Measurements from ENCODE around the gene ZNF292. TPM values are rescaled to one million over a fixed set of nuclear protein-coding genes. Genes with fewer than 3 reads are reported as not detected.
A peak's percentile ranks its signal among the peaks of the same experiment; 100 is the strongest.

Gene ZNF292
- total and polyA plus RNA-seq, 10 of the 15 experiments (the other 5 are each of a cell fraction or from before 2014, with no cell fraction given) = 11.1 to 57.6 (median 30.6) TPM

DNA sequence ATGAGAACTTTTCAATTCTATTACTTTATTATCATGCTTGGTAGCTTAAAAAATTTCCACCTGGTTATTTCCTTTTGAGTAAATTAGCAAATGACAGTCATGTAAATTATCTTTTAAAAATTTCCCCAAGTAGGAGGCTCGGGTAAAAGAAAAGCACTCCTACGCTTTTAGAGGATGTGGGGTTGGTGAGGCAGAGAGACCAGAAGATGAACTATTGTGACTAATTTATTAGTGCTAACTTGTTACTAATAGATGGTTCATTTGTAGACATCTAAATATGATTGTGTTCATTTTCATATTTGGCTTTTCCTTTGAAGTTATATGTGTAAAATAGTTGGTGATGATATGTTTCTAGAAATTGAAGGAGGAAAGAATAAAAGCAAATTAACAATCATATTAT, 27.0 kb downstream of the ZNF292 start (continued):
- TF ChIP-seq, protein P1, sequence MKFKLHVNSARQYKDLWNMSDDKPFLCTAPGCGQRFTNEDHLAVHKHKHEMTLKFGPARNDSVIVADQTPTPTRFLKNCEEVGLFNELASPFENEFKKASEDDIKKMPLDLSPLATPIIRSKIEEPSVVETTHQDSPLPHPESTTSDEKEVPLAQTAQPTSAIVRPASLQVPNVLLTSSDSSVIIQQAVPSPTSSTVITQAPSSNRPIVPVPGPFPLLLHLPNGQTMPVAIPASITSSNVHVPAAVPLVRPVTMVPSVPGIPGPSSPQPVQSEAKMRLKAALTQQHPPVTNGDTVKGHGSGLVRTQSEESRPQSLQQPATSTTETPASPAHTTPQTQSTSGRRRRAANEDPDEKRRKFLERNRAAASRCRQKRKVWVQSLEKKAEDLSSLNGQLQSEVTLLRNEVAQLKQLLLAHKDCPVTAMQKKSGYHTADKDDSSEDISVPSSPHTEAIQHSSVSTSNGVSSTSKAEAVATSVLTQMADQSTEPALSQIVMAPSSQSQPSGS (IDR thresholded peaks at IDR 0.05; ENCODE audit: low read length) = peak; percentile 40; the same call in 1 of the 2 replicates
- TF ChIP-seq SIX5 (IDR thresholded peaks at IDR 0.05; ENCODE audit: low read depth, low read length, severe bottlenecking) (no peak), MTA2 (IDR thresholded peaks at IDR 0.05; ENCODE audit: low read depth) (peak; percentile 90), YY1 (IDR thresholded peaks at IDR 0.05; ENCODE audit: low read depth, low read length) (no peak), KAT2A (conservative IDR thresholded peaks at IDR 0.05; ENCODE audit: control insufficient read depth, low read depth, low read length) (no peak), HDGF (IDR thresholded peaks at IDR 0.05) (no peak), CBX3 (IDR thresholded peaks at IDR 0.05; ENCODE audit: borderline replicate concordance, low read depth) (no peak), ATF7 (IDR thresholded peaks at IDR 0.05; ENCODE audit: low read depth) (peak; percentile 53), GATAD2B (conservative IDR thresholded peaks at IDR 0.05; ENCODE audit: low read depth) (no peak), YBX1 (IDR thresholded peaks at IDR 0.05) (no peak), KLF5 (IDR thresholded peaks at IDR 0.05; ENCODE audit: partially characterized antibody) (no peak), TCF7 (IDR thresholded peaks at IDR 0.05; ENCODE audit: borderline replicate concordance) (peak; percentile 83), CREB1 (IDR thresholded peaks at IDR 0.05; ENCODE audit: low read depth) (no peak), EGR1 (IDR thresholded peaks at IDR 0.05; ENCODE audit: borderline replicate concordance in 1 of 2, low read depth in 2 of 2, low read length in 2 of 2) (peak in 1 of 2 experiments; percentile 30; a peak in 1 of 3 replicates), CBX5 (IDR thresholded peaks at IDR 0.05; ENCODE audit: low read depth) (0 out of 2 replicates have a peak, but pooled peaks have one; percentile 18), EED (IDR thresholded peaks at IDR 0.05; ENCODE audit: low read depth) (no peak), RUNX3 (IDR thresholded peaks at IDR 0.05; ENCODE audit: low read length) (peak; percentile 74), BCL11A (IDR thresholded peaks at IDR 0.05; ENCODE audit: low read depth, low read length) (peak; percentile 61; the same call in 1 of the 2 replicates)
- TF ChIP-seq, protein P2, sequence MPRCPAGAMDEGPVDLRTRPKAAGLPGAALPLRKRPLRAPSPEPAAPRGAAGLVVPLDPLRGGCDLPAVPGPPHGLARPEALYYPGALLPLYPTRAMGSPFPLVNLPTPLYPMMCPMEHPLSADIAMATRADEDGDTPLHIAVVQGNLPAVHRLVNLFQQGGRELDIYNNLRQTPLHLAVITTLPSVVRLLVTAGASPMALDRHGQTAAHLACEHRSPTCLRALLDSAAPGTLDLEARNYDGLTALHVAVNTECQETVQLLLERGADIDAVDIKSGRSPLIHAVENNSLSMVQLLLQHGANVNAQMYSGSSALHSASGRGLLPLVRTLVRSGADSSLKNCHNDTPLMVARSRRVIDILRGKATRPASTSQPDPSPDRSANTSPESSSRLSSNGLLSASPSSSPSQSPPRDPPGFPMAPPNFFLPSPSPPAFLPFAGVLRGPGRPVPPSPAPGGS (IDR thresholded peaks at IDR 0.05; ENCODE audit: borderline replicate concordance, insufficient read depth, low read depth, low read length, poor library complexity, severe bottlenecking) = peak; percentile 56
- TF ChIP-seq, protein P3, sequence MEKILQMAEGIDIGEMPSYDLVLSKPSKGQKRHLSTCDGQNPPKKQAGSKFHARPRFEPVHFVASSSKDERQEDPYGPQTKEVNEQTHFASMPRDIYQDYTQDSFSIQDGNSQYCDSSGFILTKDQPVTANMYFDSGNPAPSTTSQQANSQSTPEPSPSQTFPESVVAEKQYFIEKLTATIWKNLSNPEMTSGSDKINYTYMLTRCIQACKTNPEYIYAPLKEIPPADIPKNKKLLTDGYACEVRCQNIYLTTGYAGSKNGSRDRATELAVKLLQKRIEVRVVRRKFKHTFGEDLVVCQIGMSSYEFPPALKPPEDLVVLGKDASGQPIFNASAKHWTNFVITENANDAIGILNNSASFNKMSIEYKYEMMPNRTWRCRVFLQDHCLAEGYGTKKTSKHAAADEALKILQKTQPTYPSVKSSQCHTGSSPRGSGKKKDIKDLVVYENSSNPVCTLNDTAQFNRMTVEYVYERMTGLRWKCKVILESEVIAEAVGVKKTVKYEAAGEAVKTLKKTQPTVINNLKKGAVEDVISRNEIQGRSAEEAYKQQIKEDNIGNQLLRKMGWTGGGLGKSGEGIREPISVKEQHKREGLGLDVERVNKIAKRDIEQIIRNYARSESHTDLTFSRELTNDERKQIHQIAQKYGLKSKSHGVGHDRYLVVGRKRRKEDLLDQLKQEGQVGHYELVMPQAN (conservative IDR thresholded peaks at IDR 0.05) = no peak
- TF ChIP-seq, protein P4, sequence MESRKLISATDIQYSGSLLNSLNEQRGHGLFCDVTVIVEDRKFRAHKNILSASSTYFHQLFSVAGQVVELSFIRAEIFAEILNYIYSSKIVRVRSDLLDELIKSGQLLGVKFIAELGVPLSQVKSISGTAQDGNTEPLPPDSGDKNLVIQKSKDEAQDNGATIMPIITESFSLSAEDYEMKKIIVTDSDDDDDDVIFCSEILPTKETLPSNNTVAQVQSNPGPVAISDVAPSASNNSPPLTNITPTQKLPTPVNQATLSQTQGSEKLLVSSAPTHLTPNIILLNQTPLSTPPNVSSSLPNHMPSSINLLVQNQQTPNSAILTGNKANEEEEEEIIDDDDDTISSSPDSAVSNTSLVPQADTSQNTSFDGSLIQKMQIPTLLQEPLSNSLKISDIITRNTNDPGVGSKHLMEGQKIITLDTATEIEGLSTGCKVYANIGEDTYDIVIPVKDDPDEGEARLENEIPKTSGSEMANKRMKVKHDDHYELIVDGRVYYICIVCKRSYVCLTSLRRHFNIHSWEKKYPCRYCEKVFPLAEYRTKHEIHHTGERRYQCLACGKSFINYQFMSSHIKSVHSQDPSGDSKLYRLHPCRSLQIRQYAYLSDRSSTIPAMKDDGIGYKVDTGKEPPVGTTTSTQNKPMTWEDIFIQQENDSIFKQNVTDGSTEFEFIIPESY (IDR thresholded peaks at IDR 0.05) = no peak
- TF ChIP-seq, protein P5, sequence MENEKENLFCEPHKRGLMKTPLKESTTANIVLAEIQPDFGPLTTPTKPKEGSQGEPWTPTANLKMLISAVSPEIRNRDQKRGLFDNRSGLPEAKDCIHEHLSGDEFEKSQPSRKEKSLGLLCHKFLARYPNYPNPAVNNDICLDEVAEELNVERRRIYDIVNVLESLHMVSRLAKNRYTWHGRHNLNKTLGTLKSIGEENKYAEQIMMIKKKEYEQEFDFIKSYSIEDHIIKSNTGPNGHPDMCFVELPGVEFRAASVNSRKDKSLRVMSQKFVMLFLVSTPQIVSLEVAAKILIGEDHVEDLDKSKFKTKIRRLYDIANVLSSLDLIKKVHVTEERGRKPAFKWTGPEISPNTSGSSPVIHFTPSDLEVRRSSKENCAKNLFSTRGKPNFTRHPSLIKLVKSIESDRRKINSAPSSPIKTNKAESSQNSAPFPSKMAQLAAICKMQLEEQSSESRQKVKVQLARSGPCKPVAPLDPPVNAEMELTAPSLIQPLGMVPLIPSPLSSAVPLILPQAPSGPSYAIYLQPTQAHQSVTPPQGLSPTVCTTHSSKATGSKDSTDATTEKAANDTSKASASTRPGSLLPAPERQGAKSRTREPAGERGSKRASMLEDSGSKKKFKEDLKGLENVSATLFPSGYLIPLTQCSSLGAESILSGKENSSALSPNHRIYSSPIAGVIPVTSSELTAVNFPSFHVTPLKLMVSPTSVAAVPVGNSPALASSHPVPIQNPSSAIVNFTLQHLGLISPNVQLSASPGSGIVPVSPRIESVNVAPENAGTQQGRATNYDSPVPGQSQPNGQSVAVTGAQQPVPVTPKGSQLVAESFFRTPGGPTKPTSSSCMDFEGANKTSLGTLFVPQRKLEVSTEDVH (IDR thresholded peaks at IDR 0.05; ENCODE audit: low read depth, partially characterized antibody) = no peak
